ENCODE measurements around the gene RASL11B. TPM values are rescaled to one million over a fixed set of nuclear protein-coding genes. Genes with fewer than 3 reads are reported as not detected.

RASL11B gene
- total RNA-seq, 1 donor from 2014 or later = 1.3 TPM

- Histone ChIP-seq H3K27me3 (ENCODE audit: control insufficient read depth, insufficient read depth, low read length) (no peaks in the 10 kb centered on the region), H3K36me3 (ENCODE audit: control insufficient read depth, insufficient read depth, low read length) (no peaks in the 10 kb centered on the region), H3K4me3 (ENCODE audit: low read depth, low read length) (no peak overlapping the region)
- no peak for FAIRE-seq
- TF ChIP-seq CTCF (IDR thresholded peaks at IDR 0.05; ENCODE audit: insufficient read depth, low read length, severe bottlenecking) = no peak
- DNase-seq (ENCODE audit: low read depth) = no peak
Measured at GRCh38 chr4:52836678-52837077, 25.4 kb upstream of the RASL11B start.

- DNase-seq (ENCODE audit: low read depth) = peak; percentile 97
- TF ChIP-seq CTCF (IDR thresholded peaks at IDR 0.05; ENCODE audit: insufficient read depth, low read length, severe bottlenecking) = no peak
- Histone ChIP-seq H3K36me3 (ENCODE audit: control insufficient read depth, insufficient read depth, low read length) (no peaks in the 10 kb centered on the region), H3K4me3 (ENCODE audit: low read depth, low read length) (no peak overlapping the region), H3K27me3 (ENCODE audit: control insufficient read depth, insufficient read depth, low read length) (no peaks in the 10 kb centered on the region)
- FAIRE-seq = peak; percentile 99
Measured at GRCh38 chr4:52837716-52838558, 24.2 kb upstream of the RASL11B start.

GRCh38 chr4:52838729-52839586 is 23.2 kb upstream of the RASL11B start:
- H3K27me3 ChIP-seq (ENCODE audit: control insufficient read depth, insufficient read depth, low read length) = no peaks in the 10 kb centered on the region
- H3K4me3 ChIP-seq (ENCODE audit: low read depth, low read length) = no peak overlapping the region
- H3K36me3 ChIP-seq (ENCODE audit: control insufficient read depth, insufficient read depth, low read length) = no peaks in the 10 kb centered on the region
- FAIRE-seq (no peak), DNase-seq (ENCODE audit: low read depth) (no peak)
- TF ChIP-seq CTCF (IDR thresholded peaks at IDR 0.05; ENCODE audit: insufficient read depth, low read length, severe bottlenecking) = no peak

- no peak for TF ChIP-seq CTCF (IDR thresholded peaks at IDR 0.05; ENCODE audit: insufficient read depth, low read length, severe bottlenecking)
- Histone ChIP-seq H3K4me3 (ENCODE audit: low read depth, low read length) (no peak overlapping the region), H3K27me3 (ENCODE audit: control insufficient read depth, insufficient read depth, low read length) (no peaks in the 10 kb centered on the region), H3K36me3 (ENCODE audit: control insufficient read depth, insufficient read depth, low read length) (no peaks in the 10 kb centered on the region)
- FAIRE-seq (peak; percentile 60), DNase-seq (ENCODE audit: low read depth) (no peak)
Measured at GRCh38 chr4:52840531-52841370, 21.4 kb upstream of the RASL11B start.

- no peak for FAIRE-seq
- no peaks in the 10 kb centered on the region for H3K36me3 ChIP-seq (ENCODE audit: control insufficient read depth, insufficient read depth, low read length)
- no peak for DNase-seq (ENCODE audit: low read depth)
- no peaks in the 10 kb centered on the region for H3K27me3 ChIP-seq (ENCODE audit: control insufficient read depth, insufficient read depth, low read length)
- no peak for TF ChIP-seq CTCF (IDR thresholded peaks at IDR 0.05; ENCODE audit: insufficient read depth, low read length, severe bottlenecking)
- H3K4me3 ChIP-seq (ENCODE audit: low read depth, low read length) = no peak overlapping the region
Measured at GRCh38 chr4:52841682-52842456, 20.2 kb upstream of the RASL11B start.
